Measurements from ENCODE around the gene CHGA.

CHGA gene

DNA sequence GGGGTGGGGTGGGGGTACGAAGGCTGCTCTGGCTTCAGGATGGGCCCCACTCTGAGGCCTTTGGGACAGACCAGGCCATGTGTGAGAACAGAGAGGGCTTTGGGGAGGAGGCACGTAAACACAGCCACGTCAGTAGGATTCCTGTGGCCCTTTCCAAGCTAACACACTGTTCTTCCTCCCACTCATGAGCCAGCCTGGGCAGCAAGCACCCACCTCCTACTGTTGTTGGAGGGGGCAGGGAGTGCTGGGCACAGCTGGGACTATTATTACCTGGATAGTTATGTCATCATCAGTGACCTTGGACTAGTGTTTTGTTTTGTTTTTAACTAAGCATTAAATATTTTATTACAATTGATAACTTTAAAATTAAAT lies 5.3 kb downstream of the CHGA start:
- Histone ChIP-seq H3K4me1 (ENCODE audit: insufficient read depth, low read length) (no peaks in the 10 kb centered on the region), H3K9ac (ENCODE audit: low read depth, low read length) (no peak overlapping the region), H2AFZ (ENCODE audit: low read depth, low read length) (no peak overlapping the region), H3K9me3 (ENCODE audit: insufficient read depth, low read length, severe bottlenecking) (no peaks in the 10 kb centered on the region), H3K4me3 (ENCODE audit: low read depth in 1 of 2, low read length in 2 of 2) (no peak overlapping the region), H3K27me3 (ENCODE audit: insufficient read depth, low read length, poor library complexity) (no peaks in the 10 kb centered on the region), H3K27ac (ENCODE audit: low read length) (no peak overlapping the region), H3K79me2 (ENCODE audit: insufficient read depth, low read length) (no peaks in the 10 kb centered on the region), H3K36me3 (ENCODE audit: insufficient read depth, low read length) (no peaks in the 10 kb centered on the region), H3K4me2 (ENCODE audit: insufficient read depth, low read length) (no peak overlapping the region), H4K20me1 (ENCODE audit: insufficient read depth, low read length) (no peaks in the 10 kb centered on the region; the same call in 1 of the 2 replicates)
- ATAC-seq (ENCODE audit: insufficient read depth, low read depth) = no peak
- DNase-seq = no peak
- no peak for TF ChIP-seq CTCF (IDR thresholded peaks at IDR 0.05; ENCODE audit: borderline replicate concordance, extremely low read depth, low read length, poor library complexity, severe bottlenecking)

DNA sequence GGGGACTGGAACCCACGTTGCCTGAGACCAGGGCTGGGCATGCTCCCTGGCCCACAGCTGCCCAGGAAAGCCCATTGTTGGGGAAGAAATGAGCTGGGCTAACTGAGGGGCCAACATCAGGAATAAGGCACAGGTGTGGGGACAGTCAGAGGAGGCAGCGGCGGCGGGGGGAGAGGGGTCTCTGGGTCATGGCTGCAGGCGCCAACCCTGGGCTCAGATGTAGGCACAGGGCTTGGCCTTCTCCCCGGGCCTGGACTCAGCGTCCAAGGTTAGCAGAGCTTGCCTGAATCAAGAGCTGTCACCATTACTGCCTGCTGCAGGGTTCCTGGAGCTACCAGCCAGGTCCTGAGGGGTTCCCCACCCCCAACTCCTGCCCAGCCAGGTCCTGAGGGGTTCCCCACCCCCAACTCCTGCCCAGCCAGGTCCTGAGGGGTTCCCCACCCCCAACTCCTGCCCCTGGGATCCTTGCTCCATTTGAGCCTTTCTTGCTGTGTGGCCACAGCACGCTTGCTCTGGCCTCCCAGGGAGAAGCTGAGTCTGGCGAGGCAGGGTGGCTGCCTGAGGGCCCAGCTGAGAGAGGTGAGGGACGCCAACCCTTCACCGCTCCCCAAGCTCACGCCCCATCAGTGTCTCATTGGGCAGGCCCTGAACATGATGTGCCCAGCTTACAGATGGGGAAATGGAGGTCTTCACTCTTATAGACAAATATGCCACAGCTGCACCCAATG lies 6.2 kb downstream of the CHGA start:
- ATAC-seq (ENCODE audit: insufficient read depth, low read depth) = no peak
- TF ChIP-seq CTCF (IDR thresholded peaks at IDR 0.05; ENCODE audit: borderline replicate concordance, extremely low read depth, low read length, poor library complexity, severe bottlenecking) = no peak
- no peak for TF ChIP-seq EZH2 (IDR thresholded peaks at IDR 0.05; ENCODE audit: borderline replicate concordance, low read depth, low read length, severe bottlenecking)

GRCh38 chr14:92929689-92930608 lies 7.0 kb downstream of the CHGA start:
- peaks cover 3% of the 10 kb centered on the region; the same call in 1 of the 2 replicates for H4K20me1 ChIP-seq (ENCODE audit: insufficient read depth, low read length)
- H3K4me2 ChIP-seq (ENCODE audit: insufficient read depth, low read length) = no peak overlapping the region
- H3K27ac ChIP-seq (ENCODE audit: low read length) = no peak overlapping the region
- H3K36me3 ChIP-seq (ENCODE audit: insufficient read depth, low read length) = no peaks in the 10 kb centered on the region
- DNase-seq (no peak), ATAC-seq (ENCODE audit: insufficient read depth, low read depth) (no peak)
- no peak overlapping the region for H3K9ac ChIP-seq (ENCODE audit: low read depth, low read length)
- H2AFZ ChIP-seq (ENCODE audit: low read depth, low read length) = no peak overlapping the region
- no peaks in the 10 kb centered on the region for H3K9me3 ChIP-seq (ENCODE audit: insufficient read depth, low read length, severe bottlenecking)
- H3K79me2 ChIP-seq (ENCODE audit: insufficient read depth, low read length) = no peaks in the 10 kb centered on the region
- no peak overlapping the region for H3K4me3 ChIP-seq (ENCODE audit: low read depth in 1 of 2, low read length in 2 of 2)
- H3K27me3 ChIP-seq (ENCODE audit: insufficient read depth, low read length, poor library complexity) = no peaks in the 10 kb centered on the region
- TF ChIP-seq CTCF (IDR thresholded peaks at IDR 0.05; ENCODE audit: borderline replicate concordance, extremely low read depth, low read length, poor library complexity, severe bottlenecking) = no peak
- TF ChIP-seq EZH2 (IDR thresholded peaks at IDR 0.05; ENCODE audit: borderline replicate concordance, low read depth, low read length, severe bottlenecking) = no peak
- H3K4me1 ChIP-seq (ENCODE audit: insufficient read depth, low read length) = no peaks in the 10 kb centered on the region

More for the DNA sequence above, 6.2 kb downstream of the CHGA start:
- Histone ChIP-seq H3K79me2 (ENCODE audit: insufficient read depth, low read length) (no peaks in the 10 kb centered on the region), H3K9ac (ENCODE audit: low read depth, low read length) (no peak overlapping the region), H3K36me3 (ENCODE audit: insufficient read depth, low read length) (no peaks in the 10 kb centered on the region), H3K27me3 (ENCODE audit: insufficient read depth, low read length, poor library complexity) (no peaks in the 10 kb centered on the region), H3K9me3 (ENCODE audit: insufficient read depth, low read length, severe bottlenecking) (no peaks in the 10 kb centered on the region), H3K4me1 (ENCODE audit: insufficient read depth, low read length) (no peaks in the 10 kb centered on the region), H3K4me2 (ENCODE audit: insufficient read depth, low read length) (no peak overlapping the region), H4K20me1 (ENCODE audit: insufficient read depth, low read length) (peaks cover 3% of the 10 kb centered on the region; the same call in 1 of the 2 replicates), H3K27ac (ENCODE audit: low read length) (no peak overlapping the region), H2AFZ (ENCODE audit: low read depth, low read length) (no peak overlapping the region), H3K4me3 (ENCODE audit: low read depth in 1 of 2, low read length in 2 of 2) (no peak overlapping the region)
- DNase-seq = no peak

Measured in DND-41 (cell line).